ENCODE measurements around the gene YTHDC1. TPM values are rescaled to one million over a fixed set of nuclear protein-coding genes. Genes with fewer than 3 reads are reported as not detected.

The YTHDC1 gene
- polyA plus RNA-seq, 1 of the 3 experiments (the other 2 are of a cell fraction): 31.3 TPM

GRCh38 chr4:68396756-68397155 is 46.9 kb upstream of the YTHDC1 start:
- TF ChIP-seq FOXM1 (IDR thresholded peaks at IDR 0.05; ENCODE audit: low read depth): no peak
- TF ChIP-seq YY1 (IDR thresholded peaks at IDR 0.05; ENCODE audit: low read depth): no peak
- no peak for TF ChIP-seq GATA2 (CRISPR knock-in tag; IDR thresholded peaks at IDR 0.05)
- no peak for TF ChIP-seq TEAD4 (IDR thresholded peaks at IDR 0.05; ENCODE audit: borderline replicate concordance, insufficient read depth)
- TF ChIP-seq, protein P1, sequence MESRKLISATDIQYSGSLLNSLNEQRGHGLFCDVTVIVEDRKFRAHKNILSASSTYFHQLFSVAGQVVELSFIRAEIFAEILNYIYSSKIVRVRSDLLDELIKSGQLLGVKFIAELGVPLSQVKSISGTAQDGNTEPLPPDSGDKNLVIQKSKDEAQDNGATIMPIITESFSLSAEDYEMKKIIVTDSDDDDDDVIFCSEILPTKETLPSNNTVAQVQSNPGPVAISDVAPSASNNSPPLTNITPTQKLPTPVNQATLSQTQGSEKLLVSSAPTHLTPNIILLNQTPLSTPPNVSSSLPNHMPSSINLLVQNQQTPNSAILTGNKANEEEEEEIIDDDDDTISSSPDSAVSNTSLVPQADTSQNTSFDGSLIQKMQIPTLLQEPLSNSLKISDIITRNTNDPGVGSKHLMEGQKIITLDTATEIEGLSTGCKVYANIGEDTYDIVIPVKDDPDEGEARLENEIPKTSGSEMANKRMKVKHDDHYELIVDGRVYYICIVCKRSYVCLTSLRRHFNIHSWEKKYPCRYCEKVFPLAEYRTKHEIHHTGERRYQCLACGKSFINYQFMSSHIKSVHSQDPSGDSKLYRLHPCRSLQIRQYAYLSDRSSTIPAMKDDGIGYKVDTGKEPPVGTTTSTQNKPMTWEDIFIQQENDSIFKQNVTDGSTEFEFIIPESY (IDR thresholded peaks at IDR 0.05; ENCODE audit: borderline replicate concordance, low read depth): no peak
- no peak for TF ChIP-seq RAD21 (IDR thresholded peaks at IDR 0.05; ENCODE audit: low read length)
- no peak for TF ChIP-seq MXI1 (IDR thresholded peaks at IDR 0.05; ENCODE audit: low read depth, low read length)
- no peak for TF ChIP-seq REST (IDR thresholded peaks at IDR 0.05; ENCODE audit: low read depth, low read length)
- no peak for TF ChIP-seq TAF1 (IDR thresholded peaks at IDR 0.05; ENCODE audit: borderline replicate concordance, low read depth, low read length)
- TF ChIP-seq FOSL2 (IDR thresholded peaks at IDR 0.05; ENCODE audit: borderline replicate concordance, low read depth): no peak
- no peak for TF ChIP-seq RFX5 (IDR thresholded peaks at IDR 0.05; ENCODE audit: low read length)
- TF ChIP-seq, protein P2, sequence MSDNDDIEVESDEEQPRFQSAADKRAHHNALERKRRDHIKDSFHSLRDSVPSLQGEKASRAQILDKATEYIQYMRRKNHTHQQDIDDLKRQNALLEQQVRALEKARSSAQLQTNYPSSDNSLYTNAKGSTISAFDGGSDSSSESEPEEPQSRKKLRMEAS (IDR thresholded peaks at IDR 0.05; ENCODE audit: low read depth): no peak
- no peak for TF ChIP-seq USF2 (IDR thresholded peaks at IDR 0.05; ENCODE audit: borderline replicate concordance, low read depth, low read length)
- TF ChIP-seq PBX3 (IDR thresholded peaks at IDR 0.05): no peak
- no peak for TF ChIP-seq EZH2phosphoT487 (IDR thresholded peaks at IDR 0.05; ENCODE audit: borderline replicate concordance, low read depth)
- no peak for TF ChIP-seq RCOR1 (IDR thresholded peaks at IDR 0.05; ENCODE audit: low read length)
- H3K9ac ChIP-seq: no peak overlapping the region
- no peak for DNase-seq
- no peaks in the 10 kb centered on the region for H3K4me1 ChIP-seq (ENCODE audit: control insufficient read depth in 1 of 2, insufficient read depth in 2 of 2, low read depth in 1 of 2, low read length in 1 of 2)
- H3K36me3 ChIP-seq (replicated peaks in 1 of 2; ENCODE audit: control insufficient read depth in 1 of 2, insufficient read depth in 2 of 2, low read length in 1 of 2): no peaks in the 10 kb centered on the region
- ChIA-PET CTCF (interaction anchor here (1.2 to 1.9 kb wide), 2 partner anchors 14 to 125 kb away, joined by 3 to 6 read pairs; no protein-coding TSS in a partner anchor), POLR2A (no interaction called here)
- no peak overlapping the region for H3K27ac ChIP-seq (ENCODE audit: low read depth in 2 of 2, low read length in 1 of 2)
- no peaks in the 10 kb centered on the region for H3K79me2 ChIP-seq (ENCODE audit: insufficient read depth)
- no peaks in the 10 kb centered on the region; the same call in 1 of the 2 replicates for H3K27me3 ChIP-seq (ENCODE audit: insufficient read depth)
- no peaks in the 10 kb centered on the region for H3F3A ChIP-seq (replicated peaks; ENCODE audit: insufficient read depth)
- H4K20me1 ChIP-seq (ENCODE audit: insufficient read depth): no peaks in the 10 kb centered on the region
- H2AFZ ChIP-seq (ENCODE audit: low read depth): no peak overlapping the region
- H3K4me2 ChIP-seq: no peak overlapping the region
- 11% methylated on average over 1 of the region's 1 CpG for WGBS (ENCODE audit: low lambda C conversion rate)
- H3K9me2 ChIP-seq: no peaks in the 10 kb centered on the region
- no peak overlapping the region for H3K4me3 ChIP-seq (ENCODE audit: low read depth in 2 of 2, low read length in 1 of 2)
- H3K9me3 ChIP-seq: no peaks in the 10 kb centered on the region

Measured in SK-N-SH (cell line).